PFSK-1 (cell line): ENCODE results near the gene BRINP3.

Experiments
- FOXP2 ChIP-seq: optimal IDR thresholded peaks from 2 replicates; pipeline ENCODE3; 2011; ENCODE audit warnings: borderline replicate concordance, control low read depth, inconsistent platforms; ENCODE audit not compliant: insufficient read depth; ENCODE audit errors: extremely low read length, extremely low read depth
- POLR2AphosphoS5 ChIP-seq: IDR thresholded peaks from 2 replicates; pipeline ENCODE4 v1.6.1; 2012; ENCODE audit warnings: low read depth, mild to moderate bottlenecking, control low read depth, low read length, moderate library complexity
- REST ChIP-seq, 2 experiments: IDR thresholded peaks; 2 replicates each; pipeline versions ENCODE4 v1.6.1 to v1.8.0; 2011 to 2012; ENCODE audit warnings: low read depth in 2 of 2, low read length in 2 of 2, control low read depth in 1 of 2, inconsistent platforms in 1 of 2, mild to moderate bottlenecking in 1 of 2, moderate library complexity in 1 of 2; ENCODE audit not compliant: insufficient read depth in 1 of 2
- SIN3A ChIP-seq: IDR thresholded peaks from 2 replicates; pipeline ENCODE4 v1.6.1; 2012; ENCODE audit warnings: mild to moderate bottlenecking, low read length, moderate library complexity, borderline replicate concordance; ENCODE audit not compliant: insufficient read depth
- TAF1 ChIP-seq: IDR thresholded peaks from 2 replicates; pipeline ENCODE4 v1.6.1; 2012; ENCODE audit warnings: low read length, control low read depth, borderline replicate concordance; ENCODE audit not compliant: insufficient read depth

Gene BRINP3

GRCh38 chr1:190098107-190098506 is 379.6 kb downstream of the BRINP3 start:
- no peak for TF ChIP-seq REST (IDR thresholded peaks at IDR 0.05; ENCODE audit: insufficient read depth in 1 of 2, low read depth in 2 of 2, low read length in 2 of 2)
- TF ChIP-seq TAF1 = no peak
- no peak for TF ChIP-seq POLR2AphosphoS5
- TF ChIP-seq FOXP2 = no peak
- no peak for TF ChIP-seq SIN3A

- no peak for TF ChIP-seq TAF1
- TF ChIP-seq REST (IDR thresholded peaks at IDR 0.05; ENCODE audit: insufficient read depth in 1 of 2, low read depth in 2 of 2, low read length in 2 of 2) = no peak
- no peak for TF ChIP-seq FOXP2
- TF ChIP-seq SIN3A = no peak
- TF ChIP-seq POLR2AphosphoS5 = no peak
Measured at GRCh38 chr1:190095596-190095995, 382.1 kb downstream of the BRINP3 start.

GRCh38 chr1:190084552-190084951 is 393.1 kb downstream of the BRINP3 start:
- TF ChIP-seq TAF1 (no peak), REST (IDR thresholded peaks at IDR 0.05; ENCODE audit: insufficient read depth in 1 of 2, low read depth in 2 of 2, low read length in 2 of 2) (no peak), POLR2AphosphoS5 (no peak), SIN3A (no peak), FOXP2 (no peak)

GRCh38 chr1:190068304-190068703 is 409.4 kb downstream of the BRINP3 start:
- no peak for TF ChIP-seq FOXP2
- no peak for TF ChIP-seq TAF1
- TF ChIP-seq SIN3A = no peak
- TF ChIP-seq REST (IDR thresholded peaks at IDR 0.05; ENCODE audit: insufficient read depth in 1 of 2, low read depth in 2 of 2, low read length in 2 of 2) = no peak
- TF ChIP-seq POLR2AphosphoS5 = no peak

GRCh38 chr1:190067592-190067991 is 410.1 kb downstream of the BRINP3 start:
- TF ChIP-seq FOXP2 (no peak), SIN3A (no peak), POLR2AphosphoS5 (no peak), REST (IDR thresholded peaks at IDR 0.05; ENCODE audit: insufficient read depth in 1 of 2, low read depth in 2 of 2, low read length in 2 of 2) (no peak), TAF1 (no peak)
